NCI-H2196 treated with DMSO at 0.1 percent for 48 hours (cell line): ENCODE results near the gene NPTX2.
"Not testable (repeated sequence)": the region's sequence is repeated elsewhere in the genome, so short reads cannot be mapped to it uniquely, and the experiment has no call there.

Experiments
- DNase-seq: peaks from one replicate; lab custom pipeline; 2025; ENCODE audit not compliant: unreplicated experiment; lab: John Stamatoyannopoulos, UW

The NPTX2 gene

DNA sequence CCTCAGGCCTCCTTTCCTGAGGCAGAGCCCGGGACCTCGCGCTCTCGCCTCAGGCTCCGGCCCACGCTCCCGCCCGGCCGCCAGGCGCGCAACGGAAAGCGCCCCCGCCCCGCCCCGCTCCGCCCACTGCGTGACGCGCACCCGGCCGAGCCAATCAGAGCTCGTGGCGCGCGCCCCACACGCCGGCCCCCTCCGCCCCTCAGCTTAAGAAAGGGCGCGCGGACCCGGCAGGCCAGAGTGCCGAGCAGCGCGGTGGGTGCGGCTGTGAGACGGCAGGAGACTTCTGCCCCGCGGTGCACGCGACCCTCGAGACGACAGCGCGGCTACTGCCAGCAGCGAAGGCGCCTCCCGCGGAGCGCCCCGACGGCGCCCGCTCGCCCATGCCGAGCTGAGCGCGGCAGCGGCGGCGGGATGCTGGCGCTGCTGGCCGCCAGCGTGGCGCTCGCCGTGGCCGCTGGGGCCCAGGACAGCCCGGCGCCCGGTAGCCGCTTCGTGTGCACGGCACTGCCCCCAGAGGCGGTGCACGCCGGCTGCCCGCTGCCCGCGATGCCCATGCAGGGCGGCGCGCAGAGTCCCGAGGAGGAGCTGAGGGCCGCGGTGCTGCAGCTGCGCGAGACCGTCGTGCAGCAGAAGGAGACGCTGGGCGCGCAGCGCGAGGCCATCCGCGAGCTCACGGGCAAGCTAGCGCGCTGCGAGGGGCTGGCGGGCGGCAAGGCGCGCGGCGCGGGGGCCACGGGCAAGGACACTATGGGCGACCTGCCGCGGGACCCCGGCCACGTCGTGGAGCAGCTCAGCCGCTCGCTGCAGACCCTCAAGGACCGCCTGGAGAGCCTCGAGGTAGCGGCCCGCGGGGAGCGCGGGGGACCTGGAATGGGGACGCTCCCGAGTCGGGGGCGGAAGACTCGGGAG lies at the start of gene NPTX2:
Gene NPTX2, plus strand, starts transcription at position 235 of the 909 bp plus-strand sequence. Its CDS starts 177 bp downstream, at position 412.
- no peak for DNase-seq

GRCh38 chr7:98567991-98568390 lies 49.1 kb upstream of the NPTX2 start:
- DNase-seq: no peak

- no peak for DNase-seq
These were observed 48.2 kb upstream of the NPTX2 start for GRCh38 chr7:98568891-98569290.

- DNase-seq: no peak
These were observed 47.3 kb upstream of the NPTX2 start for GRCh38 chr7:98569691-98570337.

GRCh38 chr7:98571006-98571405 lies 46.1 kb upstream of the NPTX2 start:
- no peak for DNase-seq

DNA sequence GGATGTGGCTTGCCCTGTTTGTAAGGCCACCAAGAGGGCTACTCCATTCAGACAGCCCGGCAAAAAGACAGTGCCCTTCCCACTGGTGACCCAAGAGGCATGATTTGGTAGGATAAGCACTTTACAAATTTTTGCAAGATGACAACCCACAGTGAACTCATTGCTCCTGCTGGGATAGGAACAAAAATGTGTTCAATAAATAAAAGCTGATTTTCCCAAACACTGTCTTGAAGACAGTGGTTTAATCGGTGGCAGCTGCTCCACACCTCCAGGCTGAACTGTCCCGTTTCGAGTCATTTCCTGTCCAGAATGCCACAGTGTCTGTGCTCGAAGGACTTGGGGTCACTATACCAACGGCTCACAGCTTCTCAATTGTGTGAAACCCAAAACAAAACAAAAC lies 45.1 kb upstream of the NPTX2 start:
- DNase-seq: no peak

- not testable (repeated sequence) for DNase-seq
These were observed 44.4 kb upstream of the NPTX2 start for GRCh38 chr7:98572716-98573115.

DNA sequence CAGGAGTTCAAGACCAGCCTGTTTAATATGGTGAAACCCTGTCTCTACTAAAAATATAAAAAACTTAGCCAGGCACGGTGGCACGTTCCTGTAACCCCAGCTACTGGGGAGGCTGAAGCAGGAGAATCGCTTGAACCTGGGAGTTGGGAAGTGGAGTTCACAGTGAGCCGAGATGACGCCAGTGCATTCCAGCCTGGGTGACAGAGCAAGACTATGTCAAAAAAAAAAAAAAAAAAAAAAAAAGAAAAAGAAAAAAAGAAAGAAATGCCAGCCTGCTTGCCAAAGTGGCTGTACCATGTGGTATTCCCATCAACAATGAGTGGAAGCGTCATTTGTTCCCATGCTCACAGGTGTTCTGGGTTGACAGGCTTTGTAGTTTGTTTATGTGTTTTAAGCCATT lies 43.3 kb upstream of the NPTX2 start:
- DNase-seq: no peak

GRCh38 chr7:98575878-98576277 lies 41.2 kb upstream of the NPTX2 start:
- DNase-seq: no peak

- no peak for DNase-seq
These were observed 32.3 kb upstream of the NPTX2 start for GRCh38 chr7:98584830-98585229.

GRCh38 chr7:98591926-98592325 lies 25.2 kb upstream of the NPTX2 start:
- DNase-seq: no peak

DNA sequence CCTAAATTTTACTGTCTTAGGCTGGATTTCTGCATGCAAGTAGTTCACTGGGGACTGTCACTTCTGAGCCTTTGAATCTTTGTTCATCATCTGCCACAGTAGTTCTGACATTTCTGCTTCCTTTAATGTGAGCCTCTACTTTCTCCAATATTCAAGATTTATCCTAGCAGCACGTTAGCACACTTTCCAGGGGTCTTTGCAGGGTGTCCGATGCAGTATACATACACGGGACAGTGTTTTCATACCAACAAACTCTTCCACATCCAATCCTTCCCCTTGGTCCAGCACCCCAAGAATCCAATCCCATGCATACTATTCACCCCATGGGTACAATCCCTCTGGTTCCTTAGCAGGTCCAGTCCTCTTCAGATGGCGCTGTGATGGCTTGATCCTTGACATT lies 22.7 kb upstream of the NPTX2 start:
- DNase-seq: no peak

- DNase-seq: no peak
These were observed 22.3 kb upstream of the NPTX2 start for GRCh38 chr7:98594787-98595186.

DNA sequence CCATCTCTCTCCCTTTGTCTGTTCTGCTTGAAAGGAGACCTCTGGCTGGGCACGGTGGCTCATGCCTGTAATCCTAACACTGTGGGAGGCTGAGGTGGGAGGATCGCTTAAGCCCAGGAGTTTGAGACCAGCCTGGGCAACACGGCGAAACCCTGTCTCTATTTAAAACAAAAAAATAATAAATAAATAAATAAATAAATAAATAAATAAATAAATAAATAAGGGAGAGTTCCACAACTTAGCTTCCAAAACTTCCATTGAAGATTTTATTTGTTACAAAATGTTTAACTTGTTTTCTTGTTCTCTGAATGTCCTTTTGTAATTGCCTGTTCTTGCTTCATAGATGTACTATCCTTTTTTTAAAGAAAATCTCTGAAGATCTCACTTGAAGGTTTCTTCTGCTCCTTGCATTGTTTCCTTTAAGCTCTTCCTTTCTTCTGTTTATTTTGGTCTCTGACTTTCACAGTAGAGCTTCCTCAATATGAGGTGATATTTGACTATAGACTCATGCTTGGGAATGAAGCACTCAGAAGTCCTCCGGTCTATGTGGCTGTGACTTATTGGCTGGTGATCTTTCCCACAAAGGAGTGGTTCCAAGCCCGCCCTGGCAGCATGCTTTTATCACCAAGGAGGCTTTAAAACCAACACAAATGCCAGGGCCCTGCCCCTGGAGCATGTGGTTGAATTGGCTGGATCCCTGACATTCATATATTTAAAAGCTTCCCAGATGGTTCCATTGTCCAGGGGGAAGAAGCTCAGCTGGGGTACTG lies 18.1 kb upstream of the NPTX2 start:
- DNase-seq: no peak

DNA sequence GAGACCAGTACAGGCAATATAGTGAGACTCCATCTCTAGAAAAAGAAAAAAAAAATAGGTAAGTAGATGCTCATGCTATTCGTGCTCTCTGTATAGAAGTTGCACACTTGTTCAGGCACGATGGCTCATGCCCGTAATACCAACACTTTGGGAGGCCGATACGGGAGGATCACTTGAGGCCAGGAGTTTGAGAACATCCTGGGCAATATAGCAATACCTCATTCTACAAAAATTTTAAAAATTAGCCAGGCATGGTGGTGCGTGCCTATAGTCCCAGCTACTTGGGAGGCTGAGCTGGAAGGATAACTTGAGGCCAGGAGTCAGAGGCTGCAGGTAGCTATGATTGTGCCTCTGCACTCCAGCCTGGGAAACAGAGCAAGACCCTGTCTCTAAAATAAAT lies 17.2 kb upstream of the NPTX2 start:
- DNase-seq: no peak

- no peak for DNase-seq
These were observed 14.2 kb upstream of the NPTX2 start for GRCh38 chr7:98602755-98603398.

DNA sequence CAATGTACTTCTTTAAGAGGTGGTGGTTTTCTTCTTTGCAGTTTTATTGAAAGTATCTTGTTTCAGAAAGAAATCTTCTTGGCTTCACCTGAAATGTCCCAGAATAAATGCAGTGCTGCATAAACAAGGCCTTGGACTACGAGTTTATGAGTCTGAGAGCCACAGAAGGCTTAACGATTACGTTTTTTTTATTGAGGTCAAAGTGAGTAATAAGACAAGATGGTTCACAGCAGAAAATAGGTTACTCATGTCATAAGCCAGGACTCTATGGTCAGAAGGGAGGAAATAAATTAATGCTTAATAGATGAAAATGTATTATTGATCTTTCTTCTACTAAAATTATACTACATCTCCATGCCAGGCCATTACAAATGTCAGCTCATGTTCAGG lies 13.7 kb upstream of the NPTX2 start:
- DNase-seq: no peak

DNA sequence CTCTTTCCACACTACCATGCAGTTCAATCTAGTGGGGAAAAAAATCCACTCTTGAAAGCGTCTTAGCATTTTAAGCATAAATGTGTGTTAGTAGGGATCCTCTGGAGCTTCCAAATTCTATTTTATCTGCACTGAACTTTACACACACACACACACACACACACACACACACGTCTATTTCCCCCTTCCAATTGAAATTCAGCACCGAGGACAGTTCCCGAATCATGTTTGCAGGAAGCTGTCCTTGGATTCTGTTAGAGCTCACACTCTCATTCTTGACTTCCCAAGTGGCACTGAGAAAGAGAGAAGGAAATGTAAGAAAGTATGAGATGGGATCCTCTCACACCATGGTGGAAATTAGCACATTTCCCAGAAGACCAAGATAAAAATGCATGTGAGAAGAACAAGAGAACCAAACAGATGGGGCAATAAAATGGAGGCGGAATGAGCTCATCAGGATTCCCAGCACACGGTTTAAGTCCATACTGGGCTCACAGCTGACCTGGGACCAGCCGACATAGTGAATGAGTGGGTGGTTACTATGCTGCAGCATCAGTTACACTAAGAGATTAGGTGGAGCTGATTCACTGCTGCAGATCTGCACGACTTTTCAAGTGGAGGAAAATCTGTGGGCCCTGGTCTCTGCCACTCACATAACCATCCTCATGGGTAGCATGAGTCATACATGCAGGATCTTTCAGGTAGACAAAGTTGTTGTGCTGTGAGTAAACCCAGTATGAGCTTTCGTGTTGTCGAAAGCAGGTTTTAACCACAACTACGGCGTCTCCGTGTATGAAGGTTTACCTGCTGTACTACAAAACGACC lies 3.3 kb upstream of the NPTX2 start:
- DNase-seq: no peak

DNA sequence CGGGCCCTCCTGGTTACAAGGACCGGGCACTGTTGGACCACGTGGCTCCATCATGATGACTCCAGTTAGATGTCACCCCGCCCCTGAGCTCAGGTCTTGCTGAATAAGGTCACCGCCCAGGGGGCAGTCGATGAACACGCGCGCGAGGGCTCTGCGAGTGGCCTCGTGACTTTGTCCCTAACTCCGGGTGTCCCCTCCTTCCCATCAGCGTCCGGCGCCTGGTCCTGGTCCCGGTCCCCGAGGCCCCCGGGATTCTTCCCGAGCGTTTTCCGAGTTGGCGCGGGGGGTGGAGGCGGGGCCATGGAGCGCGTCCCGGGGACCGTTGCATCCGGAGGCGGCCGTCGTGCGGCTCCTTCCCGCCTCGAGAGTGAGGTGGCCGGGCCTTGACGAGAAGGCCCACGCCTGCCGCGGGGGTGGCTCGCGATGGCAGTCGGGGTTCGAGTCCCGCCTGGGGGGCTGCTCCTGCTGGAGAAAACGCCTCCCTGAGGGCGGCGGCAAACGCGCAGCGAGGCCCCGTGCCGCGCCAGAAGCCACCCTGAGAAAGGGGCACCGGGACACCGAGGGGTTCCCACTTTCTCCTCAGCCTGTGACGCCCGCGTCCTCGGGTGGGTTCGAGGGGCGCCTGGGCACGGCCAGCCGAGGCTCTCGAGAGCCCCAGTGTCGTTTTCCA lies 569 bp upstream of the NPTX2 start:
- DNase-seq: no peak

DNA sequence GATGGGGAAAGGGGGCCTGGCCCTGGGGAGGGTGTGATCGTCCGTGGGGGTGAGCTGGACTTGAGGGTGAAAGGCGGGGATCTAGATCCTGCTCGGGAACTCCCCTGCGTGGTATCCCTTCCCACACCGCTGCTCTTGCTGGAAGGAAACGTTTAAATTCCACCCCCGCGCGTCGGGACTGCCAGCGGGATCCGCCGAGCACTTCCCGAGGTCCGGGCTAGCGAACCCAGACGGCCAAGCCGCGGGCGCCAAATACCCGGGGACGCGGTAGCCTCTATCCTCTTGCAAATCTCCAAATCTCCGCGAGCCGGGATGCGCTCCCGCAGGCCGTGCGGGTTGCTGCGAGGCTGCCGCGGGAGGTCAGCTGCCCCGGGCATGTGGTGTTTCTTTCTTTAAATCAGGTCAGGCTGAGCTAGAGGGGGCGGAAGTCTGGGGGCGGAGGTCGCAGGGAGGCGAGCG lies 904 bp downstream of the NPTX2 start:
- no peak for DNase-seq
